Measurements from ENCODE around the gene AACS.

Gene AACS

DNA sequence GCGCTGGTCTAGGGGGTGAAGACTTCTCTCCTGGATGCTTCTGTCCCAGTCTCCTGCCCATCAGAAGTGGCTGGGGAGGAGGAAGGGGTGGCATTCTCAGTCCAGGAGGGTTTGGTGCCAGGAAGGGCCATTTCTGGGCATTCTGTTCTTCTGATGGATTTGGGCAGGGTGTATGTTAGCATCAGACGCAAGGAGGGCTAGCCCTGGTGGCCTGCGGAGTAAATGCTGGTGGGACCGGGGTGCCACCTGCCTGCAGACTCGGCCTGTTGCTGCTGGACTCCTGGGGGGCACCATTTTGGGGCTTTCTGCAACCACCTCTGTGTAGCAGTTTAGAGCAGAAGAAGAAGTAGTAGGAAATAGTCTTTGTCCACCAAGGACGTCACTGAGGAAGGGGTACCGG lies 31.7 kb downstream of the AACS start:
- Histone ChIP-seq H3K9me3 (ENCODE audit: control insufficient read depth, insufficient read depth, low read depth, low read length) (no peaks in the 10 kb centered on the region), H3K4me3 (ENCODE audit: low read depth, low read length) (no peak overlapping the region), H3K27ac (ENCODE audit: extremely low read depth, low read depth, low read length) (no peak overlapping the region), H3K4me1 (ENCODE audit: control insufficient read depth, insufficient read depth, low read length) (no peaks in the 10 kb centered on the region), H3K36me3 (ENCODE audit: control insufficient read depth in 2 of 2, insufficient read depth in 1 of 2, low read length in 2 of 2) (peaks cover 0 to 33% of the 10 kb centered on the region in 2 experiments; a peak in 1 of 3 replicates)
- TF ChIP-seq HOXA7 (CRISPR knock-in tag; IDR thresholded peaks at IDR 0.05; ENCODE audit: borderline replicate concordance) (no peak), ZBTB21 (tag by site-specific recombination; IDR thresholded peaks at IDR 0.05) (no peak), GLI4 (tag by site-specific recombination; IDR thresholded peaks at IDR 0.05) (no peak), ZNF670 (tag by site-specific recombination; IDR thresholded peaks at IDR 0.05; ENCODE audit: low read depth) (no peak), ZNF2 (tag by site-specific recombination; IDR thresholded peaks at IDR 0.05) (no peak), ZFP37 (tag by site-specific recombination; IDR thresholded peaks at IDR 0.05) (no peak), ZNF433 (tag by site-specific recombination; IDR thresholded peaks at IDR 0.05; ENCODE audit: low read depth) (no peak), ZNF843 (tag by site-specific recombination; IDR thresholded peaks at IDR 0.05) (no peak), ZNF677 (tag by site-specific recombination; IDR thresholded peaks at IDR 0.05) (no peak), ZNF701 (tag by site-specific recombination; IDR thresholded peaks at IDR 0.05) (no peak)
- TF ChIP-seq, protein P1, sequence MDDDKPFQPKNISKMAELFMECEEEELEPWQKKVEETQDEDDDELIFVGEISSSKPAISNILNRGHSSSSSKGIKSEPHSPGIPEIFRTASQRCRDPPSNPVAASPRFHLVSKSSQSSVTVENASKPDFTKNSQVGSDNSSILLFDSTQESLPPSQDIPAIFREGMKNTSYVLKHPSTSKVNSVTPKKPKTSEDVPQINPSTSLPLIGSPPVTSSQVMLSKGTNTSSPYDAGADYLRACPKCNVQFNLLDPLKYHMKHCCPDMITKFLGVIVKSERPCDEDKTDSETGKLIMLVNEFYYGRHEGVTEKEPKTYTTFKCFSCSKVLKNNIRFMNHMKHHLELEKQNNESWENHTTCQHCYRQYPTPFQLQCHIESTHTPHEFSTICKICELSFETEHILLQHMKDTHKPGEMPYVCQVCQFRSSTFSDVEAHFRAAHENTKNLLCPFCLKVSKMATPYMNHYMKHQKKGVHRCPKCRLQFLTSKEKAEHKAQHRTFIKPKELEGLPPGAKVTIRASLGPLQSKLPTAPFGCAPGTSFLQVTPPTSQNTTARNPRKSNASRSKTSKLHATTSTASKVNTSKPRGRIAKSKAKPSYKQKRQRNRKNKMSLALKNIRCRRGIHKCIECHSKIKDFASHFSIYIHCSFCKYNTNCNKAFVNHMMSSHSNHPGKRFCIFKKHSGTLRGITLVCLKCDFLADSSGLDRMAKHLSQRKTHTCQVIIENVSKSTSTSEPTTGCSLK (tag by site-specific recombination; IDR thresholded peaks at IDR 0.05) = no peak
- POLR2A ChIA-PET = no interaction called here
- CTCF ChIA-PET = no interaction called here

DNA sequence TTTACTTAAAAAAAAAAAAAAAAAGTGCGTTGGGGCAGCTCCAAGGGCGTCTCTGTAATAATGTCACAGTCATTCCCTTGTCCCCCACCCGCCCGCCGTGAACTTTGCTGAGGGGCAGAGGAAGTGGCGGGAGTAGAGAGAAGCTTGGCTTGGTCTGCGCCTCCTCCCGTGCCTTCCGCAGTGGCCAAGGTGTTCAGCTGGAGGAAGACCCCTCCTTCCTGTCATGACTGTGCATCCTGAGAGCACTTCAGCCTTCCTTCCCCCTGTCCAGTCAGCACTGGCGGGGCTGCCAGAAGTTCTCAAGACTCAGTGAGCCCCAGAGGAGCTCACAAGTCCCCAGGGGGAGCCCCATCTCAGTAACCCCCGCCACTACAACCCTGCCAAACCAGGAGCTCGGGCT lies 32.2 kb downstream of the AACS start:
- Histone ChIP-seq H3K4me1 (ENCODE audit: control insufficient read depth, insufficient read depth, low read length) (no peaks in the 10 kb centered on the region), H3K4me3 (ENCODE audit: low read depth, low read length) (no peak overlapping the region), H3K27ac (ENCODE audit: extremely low read depth, low read depth, low read length) (no peak overlapping the region), H3K36me3 (ENCODE audit: control insufficient read depth in 2 of 2, insufficient read depth in 1 of 2, low read length in 2 of 2) (peaks cover 0 to 29% of the 10 kb centered on the region in 2 experiments; a peak in 1 of 3 replicates), H3K9me3 (ENCODE audit: control insufficient read depth, insufficient read depth, low read depth, low read length) (no peaks in the 10 kb centered on the region)
- CTCF ChIA-PET = no interaction called here
- TF ChIP-seq SETDB1 (IDR thresholded peaks at IDR 0.05; ENCODE audit: insufficient read length, low read length) = no peak
- TF ChIP-seq KLF10 (tag by site-specific recombination; IDR thresholded peaks at IDR 0.05) = no peak
- TF ChIP-seq ZNF785 (tag by site-specific recombination; IDR thresholded peaks at IDR 0.05) = no peak
- TF ChIP-seq ZNF624 (tag by site-specific recombination; IDR thresholded peaks at IDR 0.05) = no peak
- TF ChIP-seq ZNF16 (tag by site-specific recombination; IDR thresholded peaks at IDR 0.05; ENCODE audit: low read depth) = no peak
- no peak for TF ChIP-seq ZNF747 (tag by site-specific recombination; IDR thresholded peaks at IDR 0.05)
- no peak for TF ChIP-seq ZNF23 (tag by site-specific recombination; IDR thresholded peaks at IDR 0.05; ENCODE audit: borderline replicate concordance)
- no peak for TF ChIP-seq ZNF610 (tag by site-specific recombination; IDR thresholded peaks at IDR 0.05; ENCODE audit: borderline replicate concordance)
- no peak for TF ChIP-seq ZNF140 (tag by site-specific recombination; IDR thresholded peaks at IDR 0.05)
- TF ChIP-seq ZNF391 (tag by site-specific recombination; IDR thresholded peaks at IDR 0.05; ENCODE audit: borderline replicate concordance, low read depth) = no peak
- TF ChIP-seq REPIN1 (tag by site-specific recombination; IDR thresholded peaks at IDR 0.05; ENCODE audit: low read depth) = no peak
- no peak for TF ChIP-seq ZEB2 (tag by site-specific recombination; IDR thresholded peaks at IDR 0.05)
- POLR2A ChIA-PET = no interaction called here
